Kidney (tissue), 14 donors: ENCODE results near the gene ZNF675. TPM values are rescaled to one million over a fixed set of nuclear protein-coding genes. Genes with fewer than 3 reads are reported as not detected.
"Not testable (repeated sequence)": the region's sequence is repeated elsewhere in the genome, so short reads cannot be mapped to it uniquely, and the experiment has no call there.

ENCODE experiments used
- DNase-seq, 5 donors: peaks; one replicate each; pipeline ENCODE4 v3.0.0-alpha.2; 2013 to 2020
- FAIRE-seq: peaks from 2 replicates; lab custom pipeline; 2012; peaks lifted over from hg19 to GRCh38; lab: Jason Lieb, UNC
- H3K27ac ChIP-seq, 2 donors: one replicate each; pipeline ENCODE4 v1.7.0; 2013; ENCODE audit warnings: low read depth in 2 of 2, low read length in 2 of 2, inconsistent platforms in 1 of 2
- H3K27me3 ChIP-seq: one replicate; pipeline ENCODE4 v1.7.1; 2013; ENCODE audit warnings: low read length, inconsistent platforms; ENCODE audit not compliant: control insufficient read depth, insufficient read depth
- H3K36me3 ChIP-seq, 3 donors: one replicate each; pipeline versions ENCODE4 v1.7.0 to v1.7.1; 2013; ENCODE audit warnings: low read length in 3 of 3, control low read depth in 1 of 3, inconsistent platforms in 1 of 3; ENCODE audit not compliant: insufficient read depth in 3 of 3, control insufficient read depth in 2 of 3
- H3K4me1 ChIP-seq, 3 donors: one replicate each; pipeline versions ENCODE4 v1.7.0 to v1.7.1; 2013; ENCODE audit warnings: low read length in 3 of 3, inconsistent platforms in 1 of 3, low read depth in 1 of 3; ENCODE audit not compliant: control insufficient read depth in 2 of 3, insufficient read depth in 2 of 3
- H3K4me3 ChIP-seq, 3 donors: one replicate each; pipeline versions ENCODE4 v1.7.0 to v1.8.1; 2013; ENCODE audit warnings: low read length in 3 of 3, control low read depth in 1 of 3, inconsistent platforms in 1 of 3
- H3K9ac ChIP-seq, 3 donors: one replicate each; pipeline versions ENCODE4 v1.7.0 to v1.7.1; 2013; ENCODE audit warnings: low read length in 3 of 3, control low read depth in 1 of 3, inconsistent platforms in 1 of 3
- H3K9me3 ChIP-seq, 3 donors: one replicate each; pipeline versions ENCODE4 v1.7.0 to v1.7.1; 2013; ENCODE audit warnings: low read length in 3 of 3, control low read depth in 1 of 3, inconsistent platforms in 1 of 3; ENCODE audit not compliant: control insufficient read depth in 2 of 3, insufficient read depth in 1 of 3
- intact Hi-C: fragments of 100-400 bp; cut with DNase I; formaldehyde crosslinking; loops from one replicate; pipeline ENCODE4 v1.11.1; 2022
- polyA plus RNA-seq: library from polyadenylated mRNA; stranded (reverse); fragments of 350-450 nt; fragmentation: Illumina TruSeq; extraction: RNeasy Lipid Tissue Mini Kit (QIAGEN cat#74804); gene quantifications from one replicate; pipeline ENCODE4 v1.2.3, GENCODE V29; 2014; ENCODE audit warnings: low read depth, low replicate concordance; ENCODE audit not compliant: insufficient read depth
- total RNA-seq: library from RNA; stranded (reverse); fragmentation: NEBNext Ultra II Directional; extraction: Animal tissue kit (Norgen Biotek cat#: 25700); gene quantifications from one replicate; pipeline ENCODE4 v1.2.1, GENCODE V29; 2021
- TF ChIP-seq, protein P1 (sequence below): IDR thresholded peaks from 3 replicates; pipeline ENCODE4 v1.5.1; 2012; ENCODE audit warnings: mild to moderate bottlenecking, moderate library complexity, borderline replicate concordance; ENCODE audit not compliant: insufficient read depth; ENCODE audit errors: extremely low read depth
- donor health status: control.
- donor health status: control.
- donor health status: control.
- donor health status: control.
- donor health status: control.
- donor health status: DM: yes; HTN: yes; CAD: no.
- donor health status: Normal renal cell carcinoma (clear cell type).

The ZNF675 gene
- total and polyA plus RNA-seq, 2 donors from 2014 or later, result 3.9 to 11.4 TPM

DNA sequence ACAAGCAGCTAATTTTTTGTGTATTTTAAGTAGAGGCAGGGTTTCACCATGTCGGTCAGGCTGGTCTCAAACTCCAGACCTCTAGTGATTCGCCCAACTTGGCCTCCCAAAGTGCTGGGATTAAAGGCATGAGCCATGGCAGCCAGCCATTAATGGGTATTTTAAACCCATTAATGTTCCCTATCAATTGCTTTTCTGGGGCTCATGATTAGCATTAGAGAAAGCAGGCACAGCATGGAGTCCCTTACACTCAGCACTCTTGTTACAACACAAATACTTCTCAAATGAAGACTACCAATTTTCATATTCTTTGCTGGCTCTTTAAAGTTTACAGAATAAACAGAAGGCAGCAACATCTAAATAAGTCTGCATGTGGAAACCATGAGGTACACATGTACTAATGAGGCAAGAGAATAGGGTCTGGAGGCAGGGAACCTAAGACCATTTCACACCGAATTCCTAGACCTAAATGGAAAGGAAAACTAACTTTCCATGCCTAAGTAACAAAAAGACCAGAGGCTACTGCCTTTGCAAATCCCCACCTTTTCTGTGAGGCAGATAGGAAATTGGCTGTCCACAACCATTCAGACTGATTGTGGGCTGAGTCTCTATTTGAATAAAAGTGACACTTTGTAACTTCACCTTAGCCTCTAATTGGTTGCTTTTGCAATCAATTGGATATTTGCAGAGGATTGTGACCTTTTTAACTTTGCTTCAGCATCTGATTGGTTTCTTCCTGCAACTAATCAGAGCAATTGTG is 21.2 kb downstream of the ZNF675 start:
- no peak overlapping the region for H3K27ac ChIP-seq
- H3K36me3 ChIP-seq, result peaks cover 0 to 5% (median 4%) of the 10 kb centered on the region in 3 donors
- TF ChIP-seq, protein P1, sequence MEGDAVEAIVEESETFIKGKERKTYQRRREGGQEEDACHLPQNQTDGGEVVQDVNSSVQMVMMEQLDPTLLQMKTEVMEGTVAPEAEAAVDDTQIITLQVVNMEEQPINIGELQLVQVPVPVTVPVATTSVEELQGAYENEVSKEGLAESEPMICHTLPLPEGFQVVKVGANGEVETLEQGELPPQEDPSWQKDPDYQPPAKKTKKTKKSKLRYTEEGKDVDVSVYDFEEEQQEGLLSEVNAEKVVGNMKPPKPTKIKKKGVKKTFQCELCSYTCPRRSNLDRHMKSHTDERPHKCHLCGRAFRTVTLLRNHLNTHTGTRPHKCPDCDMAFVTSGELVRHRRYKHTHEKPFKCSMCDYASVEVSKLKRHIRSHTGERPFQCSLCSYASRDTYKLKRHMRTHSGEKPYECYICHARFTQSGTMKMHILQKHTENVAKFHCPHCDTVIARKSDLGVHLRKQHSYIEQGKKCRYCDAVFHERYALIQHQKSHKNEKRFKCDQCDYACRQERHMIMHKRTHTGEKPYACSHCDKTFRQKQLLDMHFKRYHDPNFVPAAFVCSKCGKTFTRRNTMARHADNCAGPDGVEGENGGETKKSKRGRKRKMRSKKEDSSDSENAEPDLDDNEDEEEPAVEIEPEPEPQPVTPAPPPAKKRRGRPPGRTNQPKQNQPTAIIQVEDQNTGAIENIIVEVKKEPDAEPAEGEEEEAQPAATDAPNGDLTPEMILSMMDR, result no peak
- intact Hi-C loops, result no loop called here
- H3K4me1 ChIP-seq, result no peaks in the 10 kb centered on the region
- no peaks in the 10 kb centered on the region for H3K9me3 ChIP-seq
- FAIRE-seq, result no peak
- no peak overlapping the region for H3K4me3 ChIP-seq
- DNase-seq, result no peak
- H3K27me3 ChIP-seq, result no peaks in the 10 kb centered on the region
- H3K9ac ChIP-seq, result no peak overlapping the region

DNA sequence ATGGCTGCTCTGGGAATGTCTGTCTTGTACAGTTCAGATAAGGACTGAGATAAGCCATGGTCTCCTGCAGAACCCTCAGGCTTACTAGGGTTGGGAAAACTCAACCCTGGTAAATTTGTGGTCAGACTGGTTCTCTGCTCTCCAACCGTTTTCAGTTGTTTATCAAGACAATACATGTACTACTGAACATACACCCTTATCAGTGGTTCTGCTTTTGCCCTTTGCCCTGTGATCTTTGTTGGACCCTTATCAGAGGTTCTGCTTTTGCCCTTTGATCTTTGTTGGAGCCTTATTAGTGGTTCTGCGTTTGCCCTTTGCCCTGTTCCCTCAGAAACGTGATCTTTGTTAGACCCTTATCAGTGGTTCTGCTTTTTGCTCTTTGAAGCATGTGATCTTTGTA is 37.2 kb downstream of the ZNF675 start:
- H3K27ac ChIP-seq, H3K4me3 ChIP-seq, H3K4me1 ChIP-seq, FAIRE-seq, intact Hi-C loops, DNase-seq, H3K27me3 ChIP-seq, H3K9ac ChIP-seq: not testable (repeated sequence)
- peaks cover 2 to 17% (median 2%) of the 10 kb centered on the region in 3 donors for H3K36me3 ChIP-seq
- peaks cover 4 to 32% (median 12%) of the 10 kb centered on the region in 3 donors for H3K9me3 ChIP-seq

Other genes with a start within 250 kb of the ZNF675 start
- gene ZNF681, start 71.7 kb upstream of the ZNF675 start, total RNA-seq, result 3.1 TPM
- gene ZNF681, start 71.7 kb upstream of the ZNF675 start, polyA plus RNA-seq, result 0.30 TPM
- gene ZNF726, start 227.7 kb upstream of the ZNF675 start, total RNA-seq, result 6.4 TPM
- gene ZNF726, start 227.7 kb upstream of the ZNF675 start, polyA plus RNA-seq, result 2.7 TPM